B cell (primary cell): ENCODE measurements around the gene ARPC1A.

Source experiments
- EZH2 ChIP-seq: IDR thresholded peaks from 2 replicates; pipeline ENCODE4 v1.6.1; 2012; ENCODE audit warnings: borderline replicate concordance, low read depth, mild to moderate bottlenecking, moderate library complexity, low read length; ENCODE audit not compliant: insufficient read depth, poor library complexity, severe bottlenecking
- TF ChIP-seq, protein P1 (sequence below): fragments of 200-600 bp; IDR thresholded peaks from one replicate; pipeline ENCODE4 v1.8.0; 2022; ENCODE audit warnings: antibody characterized with exemption, mild to moderate bottlenecking

DNA sequence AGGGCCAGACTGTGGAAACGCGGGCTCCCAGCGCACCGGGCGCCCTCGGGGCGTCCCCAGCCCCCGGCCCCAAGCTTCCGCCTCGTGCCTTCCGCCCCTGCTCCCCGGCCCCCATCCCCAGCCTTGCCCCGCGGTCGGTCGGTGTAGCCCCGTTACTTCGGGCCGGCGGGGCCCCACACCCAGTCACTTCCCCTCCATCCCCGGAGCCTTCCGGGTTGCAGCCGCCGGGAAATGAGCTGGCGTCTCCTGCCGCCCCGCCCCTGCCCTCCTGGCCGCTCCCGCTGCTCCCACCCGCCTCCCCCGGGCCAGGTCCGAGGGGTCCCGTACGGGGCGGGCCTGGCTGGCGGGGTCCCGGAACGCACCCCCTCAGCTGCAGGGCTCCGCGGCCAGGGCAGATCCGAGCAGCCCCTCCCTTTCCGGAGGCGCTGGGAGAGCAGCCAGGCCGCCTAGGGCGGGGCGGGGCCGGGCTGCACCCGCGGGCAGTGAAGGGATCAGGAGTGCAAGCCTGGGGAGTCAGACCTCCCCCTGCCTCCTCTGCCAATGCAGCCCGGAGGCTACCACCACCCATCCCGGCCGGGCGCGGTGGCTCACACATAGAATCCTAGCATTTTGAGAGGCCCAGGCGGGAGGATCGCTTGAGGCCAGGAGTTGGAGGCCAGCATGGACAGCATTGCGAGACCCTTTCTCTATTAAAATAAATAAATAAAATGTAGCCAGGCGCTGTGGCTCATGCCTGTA lies 49.5 kb downstream of the ARPC1A start:
- TF ChIP-seq, protein P1, sequence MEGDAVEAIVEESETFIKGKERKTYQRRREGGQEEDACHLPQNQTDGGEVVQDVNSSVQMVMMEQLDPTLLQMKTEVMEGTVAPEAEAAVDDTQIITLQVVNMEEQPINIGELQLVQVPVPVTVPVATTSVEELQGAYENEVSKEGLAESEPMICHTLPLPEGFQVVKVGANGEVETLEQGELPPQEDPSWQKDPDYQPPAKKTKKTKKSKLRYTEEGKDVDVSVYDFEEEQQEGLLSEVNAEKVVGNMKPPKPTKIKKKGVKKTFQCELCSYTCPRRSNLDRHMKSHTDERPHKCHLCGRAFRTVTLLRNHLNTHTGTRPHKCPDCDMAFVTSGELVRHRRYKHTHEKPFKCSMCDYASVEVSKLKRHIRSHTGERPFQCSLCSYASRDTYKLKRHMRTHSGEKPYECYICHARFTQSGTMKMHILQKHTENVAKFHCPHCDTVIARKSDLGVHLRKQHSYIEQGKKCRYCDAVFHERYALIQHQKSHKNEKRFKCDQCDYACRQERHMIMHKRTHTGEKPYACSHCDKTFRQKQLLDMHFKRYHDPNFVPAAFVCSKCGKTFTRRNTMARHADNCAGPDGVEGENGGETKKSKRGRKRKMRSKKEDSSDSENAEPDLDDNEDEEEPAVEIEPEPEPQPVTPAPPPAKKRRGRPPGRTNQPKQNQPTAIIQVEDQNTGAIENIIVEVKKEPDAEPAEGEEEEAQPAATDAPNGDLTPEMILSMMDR: no peak
- no peak for TF ChIP-seq EZH2
